IMR-90 (cell line): Measurements from ENCODE around the gene DCHS1. TPM values are rescaled to one million over a fixed set of nuclear protein-coding genes. Genes with fewer than 3 reads are reported as not detected.
A peak's percentile ranks its signal among the peaks of the same experiment; 100 is the strongest.
"Not testable (repeated sequence)": the region's sequence is repeated elsewhere in the genome, so short reads cannot be mapped to it uniquely, and the experiment has no call there.

Source experiments
- ATAC-seq: fragments of 200-7000 bp; cut with Tn5 transposase; 2 replicates; pipeline ENCODE4 v1.9.1; 2020; ENCODE audit warnings: low read depth, mild to moderate bottlenecking, moderate library complexity
- BruUV-seq: library from RNA; stranded (reverse); fragments of 400-500 nt; replicated peaks from 2 replicates; lab custom pipeline; 2021; lab: Mats Ljungman, UMichigan
- CTCF ChIA-PET: fragments of 300-600 bp; formaldehyde crosslinking; extraction: SDS; loops from one replicate; lab custom pipeline; 2021; ENCODE audit warnings: antibody characterized with exemption; lab: Yijun Ruan, JAX
- POLR2A ChIA-PET: fragments of 300-600 bp; sonication (Branson Sonifier 250); formaldehyde crosslinking; loops from one replicate; lab custom pipeline; 2022; ENCODE audit warnings: antibody characterized with exemption; ENCODE audit not compliant: unreplicated experiment; lab: Charles Lee
- DNase-seq: peaks from one replicate; pipeline ENCODE4 v3.0.0; 2013
- H2AFZ ChIP-seq: replicated peaks from 2 replicates; pipeline ENCODE3; 2013; ENCODE audit warnings: low read length, mild to moderate bottlenecking; ENCODE audit not compliant: poor library complexity
- H2AK5ac ChIP-seq: 2 replicates; pipeline ENCODE4 v1.6.1; 2013; ENCODE audit warnings: low read depth, low read length, inconsistent platforms
- H2AK9ac ChIP-seq: replicated peaks from 2 replicates; pipeline ENCODE3; 2013; ENCODE audit warnings: mild to moderate bottlenecking, low read depth, low read length, moderate library complexity; ENCODE audit not compliant: poor library complexity
- H2BK120ac ChIP-seq: 2 replicates; pipeline ENCODE4 v1.6.1; 2013; ENCODE audit warnings: low read depth, low read length, inconsistent platforms
- H2BK15ac ChIP-seq: 3 replicates; pipeline ENCODE4 v1.6.1; 2013; ENCODE audit warnings: low read depth, low read length, inconsistent platforms
- H2BK20ac ChIP-seq: 2 replicates; pipeline ENCODE4 v1.6.1; 2013; ENCODE audit warnings: low read depth, mild to moderate bottlenecking, inconsistent platforms, low read length, moderate library complexity
- H2BK5ac ChIP-seq: 2 replicates; pipeline ENCODE4 v1.6.1; 2013; ENCODE audit warnings: mild to moderate bottlenecking, low read depth, low read length, inconsistent platforms; ENCODE audit not compliant: poor library complexity, severe bottlenecking
- H3K14ac ChIP-seq: replicated peaks from 2 replicates; pipeline ENCODE4 v1.6.1; 2013; ENCODE audit warnings: low read depth, low read length, inconsistent platforms
- H3K18ac ChIP-seq: 2 replicates; pipeline ENCODE4 v1.6.1; 2013; ENCODE audit warnings: low read depth, low read length, control low read depth
- H3K23ac ChIP-seq: 2 replicates; pipeline ENCODE4 v1.6.1; 2013; ENCODE audit warnings: low read depth, low read length, inconsistent platforms
- H3K27ac ChIP-seq: 2 replicates; pipeline ENCODE4 v1.5.1; 2013; ENCODE audit warnings: mild to moderate bottlenecking, control low read depth, low read length; ENCODE audit not compliant: insufficient read depth
- H3K27me3 ChIP-seq: 2 replicates; pipeline ENCODE4 v1.6.1; 2013; ENCODE audit warnings: low read length; ENCODE audit not compliant: control insufficient read depth, insufficient read depth
- H3K36me3 ChIP-seq: 2 replicates; pipeline ENCODE4 v1.6.1; 2013; ENCODE audit warnings: low read length, mixed read lengths; ENCODE audit not compliant: control insufficient read depth, insufficient read depth
- H3K4ac ChIP-seq: 2 replicates; pipeline ENCODE4 v1.6.1; 2013; ENCODE audit warnings: low read depth, low read length, inconsistent platforms
- H3K4me1 ChIP-seq: 2 replicates; pipeline ENCODE4 v1.6.1; 2013; ENCODE audit warnings: low read length, mixed read lengths; ENCODE audit not compliant: control insufficient read depth, insufficient read depth
- H3K4me2 ChIP-seq: 2 replicates; pipeline ENCODE4 v1.6.1; 2013; ENCODE audit warnings: low read depth, mild to moderate bottlenecking, control low read depth, low read length, moderate library complexity
- H3K4me3 ChIP-seq: 2 replicates; pipeline ENCODE4 v1.5.1; 2013; ENCODE audit warnings: low read depth, mild to moderate bottlenecking, control low read depth, low read length, moderate library complexity; ENCODE audit not compliant: insufficient read depth
- H3K56ac ChIP-seq: 2 replicates; pipeline ENCODE4 v1.6.1; 2013; ENCODE audit warnings: low read length, inconsistent platforms; ENCODE audit not compliant: insufficient read depth; ENCODE audit errors: extremely low read depth
- H3K79me1 ChIP-seq, 2 experiments: 2 replicates each; pipeline ENCODE4 v1.6.1; 2013; ENCODE audit warnings: low read length in 2 of 2, inconsistent platforms in 1 of 2, low read depth in 1 of 2
- H3K9ac ChIP-seq: 2 replicates; pipeline ENCODE4 v1.6.1; 2013; ENCODE audit warnings: low read depth, low read length, control low read depth
- H3K9me1 ChIP-seq: 2 replicates; pipeline ENCODE4 v1.6.1; 2013; ENCODE audit warnings: low read length, inconsistent platforms; ENCODE audit not compliant: insufficient read depth
- H3K9me3 ChIP-seq: 2 replicates; pipeline ENCODE4 v1.6.1; 2013; ENCODE audit warnings: low read length; ENCODE audit not compliant: control insufficient read depth, insufficient read depth
- H4K20me1 ChIP-seq: 2 replicates; pipeline ENCODE4 v1.6.1; 2013; ENCODE audit warnings: low read length, inconsistent platforms; ENCODE audit not compliant: insufficient read depth
- H4K5ac ChIP-seq: 2 replicates; pipeline ENCODE4 v1.6.1; 2013; ENCODE audit warnings: mild to moderate bottlenecking, low read depth, low read length, control low read depth
- H4K8ac ChIP-seq, 2 experiments: 2 replicates each; pipeline ENCODE4 v1.6.1; 2013; ENCODE audit warnings: low read depth in 2 of 2, low read length in 2 of 2, control low read depth in 1 of 2, inconsistent platforms in 1 of 2
- H4K91ac ChIP-seq: 2 replicates; pipeline ENCODE4 v1.6.1; 2013; ENCODE audit warnings: low read depth, low read length, inconsistent platforms; ENCODE audit not compliant: insufficient read depth
- WGBS, 2 experiments: methylation state at CpG; one replicate each; pipeline versions ENCODE4 v1.1.5 to v1.1.7; 2013; ENCODE audit warnings: missing lambda C conversion rate in 2 of 2; ENCODE audit not compliant: insufficient read length in 1 of 2; ENCODE audit errors: extremely low coverage in 2 of 2; 5-methylcytosine and 5-hydroxymethylcytosine counted together
- dilution Hi-C: fragments of 300-500 bp; cut with HindIII; formaldehyde crosslinking; loops from one replicate; pipeline ENCODE4 v1.14.3; 2018; ENCODE audit warnings: low sequenced_read_pairs; ENCODE audit not compliant: unreplicated experiment
- in situ Hi-C: fragments of 300-500 bp; cut with MboI; formaldehyde crosslinking; loops from 3 replicates; pipeline ENCODE4 v1.14.3; 2019; ENCODE audit warnings: low sequenced_read_pairs, inconsistent platforms, mixed read lengths
- intact Hi-C: fragments of 100-400 bp; cut with micrococcal nuclease; formaldehyde crosslinking; loops from 2 replicates; pipeline ENCODE4 v1.10.0; 2022
- polyA plus RNA-seq, 3 experiments: library from polyadenylated mRNA; depleted of rRNA; stranded (reverse); fragments of >200 nt; gene quantifications; 2 replicates each; pipeline ENCODE4 v1.2.3, GENCODE V29; 2012; ENCODE audit warnings: low replicate concordance in 1 of 3
- total RNA-seq: library from RNA; depleted of rRNA; stranded (reverse); fragments of >200 nt; gene quantifications from 2 replicates; pipeline ENCODE4 v1.2.3, GENCODE V29; 2012

Gene DCHS1
- total and polyA plus RNA-seq, 2 of the 4 experiments (the other 2 are of a cell fraction): 1.4 to 3.3 TPM

DNA sequence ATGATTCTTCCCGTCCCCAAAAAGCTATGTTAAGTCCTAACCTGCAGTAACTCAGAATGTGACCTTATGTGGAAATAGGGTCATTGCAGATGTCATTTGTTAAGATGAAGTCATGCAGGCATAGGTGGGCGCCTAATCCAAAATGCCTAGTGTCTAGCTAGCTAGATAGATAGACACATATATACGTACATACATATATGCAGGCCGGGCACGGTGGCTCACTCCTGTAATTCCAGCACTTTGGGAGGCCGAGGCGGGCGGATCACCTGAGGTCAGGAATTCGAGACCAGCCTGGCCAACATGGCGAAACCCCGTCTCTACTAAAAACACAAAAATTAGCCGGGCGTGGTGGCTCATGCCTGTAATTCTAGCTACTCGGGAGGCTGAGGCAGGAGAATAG, 28.5 kb upstream of the DCHS1 start:
- in situ Hi-C loops: loop anchor here (5.0 to 10.0 kb wide), 2 partner anchors 67 to 299 kb away; partner anchors contain the start of gene TPP1
- H3K27me3 ChIP-seq, H3K56ac ChIP-seq, H3K4me1 ChIP-seq, H3K9me1 ChIP-seq, H3K9me3 ChIP-seq, H3K18ac ChIP-seq, H2BK20ac ChIP-seq, H4K20me1 ChIP-seq, BruUV-seq, H2BK15ac ChIP-seq, ATAC-seq, H3K36me3 ChIP-seq, DNase-seq, dilution Hi-C loops, H4K91ac ChIP-seq, H3K27ac ChIP-seq, H3K4me3 ChIP-seq: not testable (repeated sequence)
- H3K79me1 ChIP-seq: peaks cover 12 to 27% of the 10 kb centered on the region in 2 experiments
- ChIA-PET CTCF (interaction anchor here (1.2 to 2.7 kb wide), 6 partner anchors 10 to 305 kb away, joined by 4 to 17 read pairs (median 4); partner anchors contain the start of genes ILK and TPP1), POLR2A (interaction anchor here (1.5 kb wide), 1 partner anchor 77 kb away, joined by 5 read pairs; no protein-coding TSS in a partner anchor)
- 0 out of 2 replicates have a peak overlapping the region, but pooled peaks have one; percentile 45 for H3K23ac ChIP-seq
- H3K4me2 ChIP-seq: peak overlapping the region; percentile 89; the same call in 1 of the 2 replicates
- peak overlapping the region; percentile 68; the same call in 1 of the 2 replicates for H2BK120ac ChIP-seq
- H2AK5ac ChIP-seq: 0 out of 2 replicates have a peak overlapping the region, but pooled peaks have one; percentile 17
- H4K8ac ChIP-seq: peak overlapping the region; percentile 80 to 100
- peak overlapping the region; percentile 92 for H4K5ac ChIP-seq
- peak overlapping the region; percentile 67 for H2AFZ ChIP-seq
- H3K9ac ChIP-seq: peak overlapping the region; percentile 89; the same call in 1 of the 2 replicates
- H3K14ac ChIP-seq: peak overlapping the region; percentile 77; the same call in 1 of the 2 replicates
- H2BK5ac ChIP-seq: peak overlapping the region; percentile 84
- 100% methylated on average over 1 of the region's 14 CpGs; no CpG with 5 or more reads in 1 of the 2 experiments for WGBS, 2 experiments
- peak overlapping the region; percentile 60 for H2AK9ac ChIP-seq
- intact Hi-C loops: loop anchor here (5.0 kb wide), 2 partner anchors 202 to 307 kb away; partner anchors contain the start of genes ARFIP2 and TIMM10B
- H3K4ac ChIP-seq: peak overlapping the region; percentile 81
